ENCODE data around the gene MLEC.

The MLEC gene

GRCh38 chr12:120737557-120738251 lies 50.8 kb downstream of the MLEC start:
- H3K4me3 ChIP-seq (ENCODE audit: low read depth, low read length) = no peak overlapping the region
- DNase-seq (ENCODE audit: low read depth) = no peak

GRCh38 chr12:120738252-120739030 lies 51.5 kb downstream of the MLEC start:
- DNase-seq (ENCODE audit: low read depth) = no peak
- no peak overlapping the region for H3K4me3 ChIP-seq (ENCODE audit: low read depth, low read length)

- no peak overlapping the region for H3K4me3 ChIP-seq (ENCODE audit: low read depth, low read length)
- DNase-seq (ENCODE audit: low read depth) = no peak
Observed at GRCh38 chr12:120739031-120739762, 52.2 kb downstream of the MLEC start.

DNA sequence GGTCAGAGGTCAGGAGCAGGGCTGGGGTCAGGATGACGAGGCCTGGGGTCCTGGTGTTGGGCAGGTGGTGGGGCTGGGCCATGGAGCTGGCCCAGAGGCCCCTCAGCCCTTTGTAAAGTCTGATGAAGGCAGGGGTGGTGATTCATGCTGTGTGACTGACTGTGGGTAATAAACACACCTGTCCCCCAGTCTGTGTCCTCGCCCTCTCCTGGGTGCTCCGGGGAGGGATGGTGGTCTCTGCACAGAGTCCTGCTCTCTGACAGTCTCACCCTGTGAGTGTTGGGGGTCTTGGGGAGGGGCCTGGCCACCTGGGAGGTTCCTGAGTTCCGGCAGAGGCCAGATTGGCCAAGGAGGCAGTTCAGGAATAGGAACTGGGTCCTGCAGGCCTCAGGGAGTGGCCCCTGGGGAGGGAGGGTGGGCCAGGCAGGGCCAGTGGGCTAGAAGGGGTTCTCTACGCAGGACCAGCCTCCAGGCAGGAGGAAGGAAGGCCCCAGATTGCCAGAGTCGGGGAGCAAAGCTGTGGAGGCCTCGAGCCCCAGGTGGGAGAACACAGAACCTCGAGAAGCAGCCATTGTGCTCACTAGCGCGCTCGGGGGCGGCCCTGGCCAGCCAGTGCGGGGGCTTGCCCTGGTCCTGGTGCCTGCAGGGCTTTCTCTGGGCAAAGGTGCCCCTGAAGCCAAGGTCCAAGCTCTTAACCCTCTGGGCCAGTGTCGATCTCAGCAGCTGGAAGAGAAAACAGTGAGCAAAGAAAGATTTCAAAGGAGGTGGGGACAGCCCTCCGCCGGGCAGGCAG lies 53.1 kb downstream of the MLEC start:
- no peak for DNase-seq (ENCODE audit: low read depth)
- H3K4me3 ChIP-seq (ENCODE audit: low read depth, low read length) = no peak overlapping the region

- no peak for DNase-seq (ENCODE audit: low read depth)
- no peak overlapping the region for H3K4me3 ChIP-seq (ENCODE audit: low read depth, low read length)
Observed at GRCh38 chr12:120740871-120741270, 53.9 kb downstream of the MLEC start.

GRCh38 chr12:120741476-120742421 lies 54.8 kb downstream of the MLEC start:
- DNase-seq (ENCODE audit: low read depth) = no peak
- H3K4me3 ChIP-seq (ENCODE audit: low read depth, low read length) = no peak overlapping the region

- DNase-seq (ENCODE audit: low read depth) = no peak
- H3K4me3 ChIP-seq (ENCODE audit: low read depth, low read length) = no peak overlapping the region
Observed at GRCh38 chr12:120744922-120745493, 58.1 kb downstream of the MLEC start.

DNA sequence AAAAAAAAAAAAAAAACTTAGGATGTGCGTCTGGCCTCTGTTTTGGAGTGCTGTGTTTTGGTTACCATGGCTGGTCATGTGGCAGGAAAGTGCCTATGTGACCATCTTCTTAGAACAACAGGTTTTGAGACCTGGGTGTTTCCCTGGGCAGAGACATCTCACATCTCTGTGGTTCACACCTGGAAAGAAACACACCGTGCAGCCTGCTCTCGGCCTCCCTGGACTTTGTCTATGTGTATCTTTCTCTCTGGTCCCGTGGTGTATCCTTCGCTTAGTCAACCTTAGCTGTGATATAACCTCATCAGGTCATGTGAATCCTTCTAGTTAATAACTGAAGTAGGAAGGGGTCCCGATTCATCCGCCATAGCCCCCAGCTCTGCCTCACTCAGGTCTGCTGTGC lies 61.3 kb downstream of the MLEC start:
- no peak for DNase-seq (ENCODE audit: low read depth)
- no peak overlapping the region for H3K4me3 ChIP-seq (ENCODE audit: low read depth, low read length)

DNA sequence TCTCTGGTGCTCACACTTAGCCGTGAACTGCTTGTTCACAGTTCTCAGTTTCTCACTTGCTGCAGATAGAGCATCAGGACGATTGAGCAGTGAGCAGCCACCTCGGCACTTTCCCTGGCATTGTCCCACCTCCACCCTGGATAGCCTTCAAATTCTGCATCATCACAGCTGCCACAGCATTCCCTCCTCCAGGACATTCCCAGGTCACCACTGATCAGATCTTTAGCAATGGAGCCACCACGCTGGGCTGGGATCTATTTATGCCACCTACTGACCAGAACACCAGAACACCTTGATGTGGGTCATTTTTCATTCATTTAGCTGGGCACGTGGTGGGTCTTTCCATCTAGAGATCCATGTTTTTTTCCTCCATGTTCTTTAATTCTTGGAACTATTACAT lies 62.3 kb downstream of the MLEC start:
- no peak for DNase-seq (ENCODE audit: low read depth)

DNA sequence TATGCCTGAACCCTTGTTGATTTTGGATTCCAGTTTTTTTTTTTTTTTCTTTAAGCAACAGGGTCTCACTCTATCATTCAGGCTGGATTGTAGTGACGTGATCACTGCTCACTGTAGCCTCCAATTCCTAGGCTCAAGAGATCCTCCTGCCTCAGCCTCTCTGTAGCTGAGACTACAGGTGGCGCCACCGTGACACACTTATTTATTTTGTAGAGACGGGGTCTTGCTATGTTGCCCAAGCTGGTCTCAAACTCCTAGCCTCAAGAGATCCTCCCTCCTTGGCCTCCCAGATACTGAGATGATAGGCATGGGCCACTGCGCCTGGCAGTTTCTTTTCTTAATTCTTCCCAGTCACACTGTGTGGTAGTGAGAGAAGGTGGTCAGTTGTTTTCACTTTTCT lies 63.9 kb downstream of the MLEC start:
- no peak overlapping the region for H3K4me3 ChIP-seq (ENCODE audit: low read depth, low read length)
- DNase-seq (ENCODE audit: low read depth) = no peak

More for the DNA sequence above, 62.3 kb downstream of the MLEC start:
- H3K4me3 ChIP-seq (ENCODE audit: low read depth, low read length) = no peak overlapping the region

DNA sequence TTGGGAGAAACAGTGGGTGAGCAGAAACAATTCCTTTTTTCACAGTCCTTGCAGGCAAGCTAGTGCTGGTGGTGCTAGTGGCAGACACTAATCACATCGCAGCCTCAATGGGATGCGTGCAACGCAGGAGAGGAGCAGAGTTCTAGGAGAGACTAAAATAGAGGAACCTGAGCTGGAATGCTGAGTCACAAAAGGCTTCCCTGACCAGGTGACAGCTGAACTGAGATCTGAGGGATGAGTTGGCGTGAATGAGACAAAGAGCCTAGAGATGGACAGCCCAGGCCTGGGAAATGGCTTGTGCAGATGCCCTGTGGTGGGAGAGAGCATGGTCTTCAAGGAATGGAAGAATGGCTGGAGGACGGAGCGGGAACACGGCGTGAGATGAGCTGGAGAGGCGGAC lies 64.4 kb downstream of the MLEC start:
- no peak for DNase-seq (ENCODE audit: low read depth)
- no peak overlapping the region for H3K4me3 ChIP-seq (ENCODE audit: low read depth, low read length)
